ENCODE results near the gene RBM39.
A peak's percentile ranks its signal among the peaks of the same experiment; 100 is the strongest.
"Not testable (repeated sequence)": the region's sequence is repeated elsewhere in the genome, so short reads cannot be mapped to it uniquely, and the experiment has no call there.

RBM39 gene

DNA sequence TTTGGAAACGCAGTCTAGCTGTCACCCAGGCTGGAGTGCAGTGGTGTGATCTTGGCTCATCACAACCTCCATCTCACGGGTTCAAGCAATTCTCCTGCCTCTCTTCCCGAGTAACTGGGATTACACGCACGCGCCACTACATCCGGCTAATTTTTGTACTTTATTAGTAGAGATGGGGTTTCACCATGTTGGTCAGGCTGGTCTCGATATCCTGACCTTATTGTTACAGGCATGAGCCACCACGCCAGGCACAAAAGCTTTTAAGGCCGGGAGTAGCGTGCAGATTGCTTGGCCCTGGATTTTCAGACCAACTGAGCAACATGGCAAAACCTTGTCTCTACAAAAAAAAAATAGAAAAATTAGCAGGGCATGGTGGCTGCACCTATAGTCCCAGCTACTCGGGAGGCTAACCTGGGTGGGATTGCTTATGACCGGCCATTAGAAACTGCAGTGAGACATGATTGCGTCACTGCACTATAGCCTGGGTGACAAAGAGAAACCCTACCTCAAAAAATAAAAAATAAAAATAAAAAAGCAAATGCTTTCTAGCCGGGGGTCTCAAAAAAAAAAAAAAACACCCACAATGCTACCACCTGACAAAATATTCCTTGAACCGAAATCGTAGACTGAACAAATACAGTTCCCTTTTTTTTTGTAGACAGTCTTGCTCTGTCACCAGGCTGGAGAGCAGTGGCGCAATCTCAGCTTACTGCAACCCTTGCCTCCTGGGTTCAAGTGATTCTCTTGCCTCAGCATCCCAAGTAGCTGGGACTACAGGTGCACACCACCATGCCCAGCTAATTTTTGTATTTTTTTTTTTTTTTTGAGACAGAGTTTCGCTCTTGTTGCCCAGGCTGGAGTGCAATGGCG, 15.0 kb downstream of the RBM39 start:
- DNase-seq (ENCODE audit: low read depth): no peak

DNA sequence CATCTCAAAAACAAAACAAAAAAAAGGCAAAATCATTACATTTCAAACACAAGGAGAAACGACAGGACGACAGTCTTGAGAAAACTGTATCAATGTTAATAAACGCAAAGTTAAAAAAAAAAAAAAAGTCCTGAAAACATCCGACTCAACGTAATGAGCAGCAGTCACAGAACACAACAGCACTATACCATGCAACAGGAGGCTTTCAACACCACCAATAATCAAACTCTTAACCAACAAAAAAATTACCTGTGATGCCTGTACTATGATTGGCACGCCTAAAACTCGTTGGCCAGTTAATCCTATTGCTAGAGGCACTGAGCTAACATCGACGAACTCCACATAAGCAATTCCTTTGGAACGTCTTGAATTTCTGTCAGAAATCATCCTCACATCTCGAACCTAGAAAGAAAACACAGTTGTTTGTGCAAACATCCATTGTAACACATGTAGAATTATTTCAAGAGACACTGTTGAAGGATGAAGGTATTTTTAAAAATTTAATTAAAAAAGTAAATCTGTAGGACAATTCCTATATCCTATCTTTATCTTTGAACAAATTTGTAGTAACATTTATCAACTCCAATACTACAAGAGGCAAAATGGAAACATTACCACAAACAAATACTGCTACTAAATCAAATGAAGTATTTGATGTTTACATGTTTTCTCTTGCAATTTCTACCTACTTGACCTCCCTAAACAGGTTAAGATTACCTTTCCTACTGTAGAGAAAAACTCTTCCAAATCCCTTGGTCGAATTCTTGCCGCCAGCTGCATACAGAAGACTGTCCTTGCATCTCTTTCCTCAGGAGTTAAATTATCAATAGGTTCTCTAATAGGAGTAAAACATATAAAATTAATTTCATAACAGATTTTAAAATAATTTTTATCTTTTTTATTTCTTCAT, 17.5 kb downstream of the RBM39 start:
- no peak for DNase-seq (ENCODE audit: low read depth)

DNA sequence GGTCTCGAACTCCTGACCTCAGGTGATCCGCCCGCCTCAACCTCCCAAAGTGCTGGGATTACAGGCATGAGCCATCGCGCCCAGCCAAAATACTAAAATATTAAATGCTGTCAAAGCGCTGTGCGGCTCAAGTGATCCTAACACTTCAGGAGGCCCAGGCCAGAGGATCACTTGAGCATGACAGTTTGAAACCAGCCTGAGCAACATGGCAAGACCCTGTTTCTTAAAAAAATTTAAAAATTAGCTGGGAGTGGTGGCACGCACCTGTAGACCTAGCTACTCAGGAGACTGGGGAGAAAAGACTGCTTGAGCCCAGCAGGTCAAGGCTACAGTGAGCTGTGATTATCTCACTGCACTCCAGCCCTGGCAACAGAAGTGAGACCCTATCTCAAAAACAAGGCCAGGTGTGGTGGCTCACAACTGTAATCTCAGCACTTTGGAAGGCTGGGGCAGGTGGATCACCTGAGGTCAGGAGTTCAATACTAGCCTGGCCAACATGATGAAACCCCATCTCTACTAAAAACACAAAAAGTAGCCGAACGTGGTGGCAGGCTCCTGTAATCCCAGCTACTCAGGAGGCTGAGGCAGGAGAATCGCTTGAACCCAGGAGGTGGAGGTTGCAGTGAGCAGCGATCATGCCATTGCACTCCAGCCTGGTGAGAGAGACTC, 18.3 kb downstream of the RBM39 start:
- not testable (repeated sequence) for DNase-seq (ENCODE audit: low read depth)

DNA sequence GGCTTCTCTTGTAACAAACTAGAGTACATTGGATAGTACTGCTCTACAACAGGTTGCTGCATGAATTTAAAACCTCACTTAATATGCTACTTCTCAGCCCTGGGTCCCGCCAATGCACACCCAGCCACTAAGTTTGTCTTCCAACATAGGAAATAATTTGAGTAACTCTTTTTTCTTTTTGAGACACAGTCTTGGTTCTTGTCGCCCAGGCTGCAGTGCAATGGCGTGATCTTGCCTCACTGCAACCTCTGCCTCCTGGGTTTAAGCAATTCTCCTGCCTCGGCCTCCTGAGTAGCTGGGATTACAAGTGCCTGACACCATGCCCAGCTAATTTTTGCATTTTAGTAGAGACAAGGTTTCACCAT, 18.8 kb downstream of the RBM39 start:
- DNase-seq (ENCODE audit: low read depth): not testable (repeated sequence)

DNA sequence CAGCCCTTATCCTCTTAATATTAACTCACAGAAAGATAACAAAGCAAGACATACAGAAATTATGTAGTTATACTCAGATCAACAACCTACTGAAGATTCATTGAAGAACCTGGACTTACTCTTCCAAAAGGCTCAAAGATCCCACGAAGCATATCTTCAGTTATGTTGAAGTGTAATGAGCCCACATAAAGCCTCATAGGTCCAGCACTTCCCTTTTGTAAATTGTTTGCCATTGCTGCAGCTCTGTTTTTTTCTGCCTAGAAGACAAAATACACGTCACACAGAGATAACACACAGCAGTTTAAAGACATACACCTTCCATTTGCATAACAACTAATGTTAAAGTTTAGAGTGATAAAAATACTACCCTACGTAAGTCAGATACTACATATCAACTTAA, 20.4 kb downstream of the RBM39 start:
- DNase-seq (ENCODE audit: low read depth): no peak

DNA sequence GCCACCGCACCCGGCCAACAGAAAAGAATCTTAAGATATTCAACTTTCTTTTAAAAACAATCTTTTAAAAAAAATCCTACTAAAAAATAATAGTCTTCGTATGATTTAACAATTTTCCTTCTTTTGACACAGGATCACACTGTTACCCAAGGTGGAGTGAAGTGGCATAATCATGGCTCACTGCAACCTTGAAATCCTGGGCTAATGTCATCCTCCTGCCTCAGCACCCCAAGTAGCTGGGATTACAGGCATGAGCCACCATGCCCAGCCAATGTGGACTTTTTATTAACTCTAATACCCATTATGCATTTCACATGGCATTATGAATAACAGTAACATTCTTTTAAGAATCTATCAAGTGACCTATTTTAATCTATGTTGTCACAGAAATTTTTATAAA, 20.8 kb downstream of the RBM39 start:
- no peak for DNase-seq (ENCODE audit: low read depth)

DNA sequence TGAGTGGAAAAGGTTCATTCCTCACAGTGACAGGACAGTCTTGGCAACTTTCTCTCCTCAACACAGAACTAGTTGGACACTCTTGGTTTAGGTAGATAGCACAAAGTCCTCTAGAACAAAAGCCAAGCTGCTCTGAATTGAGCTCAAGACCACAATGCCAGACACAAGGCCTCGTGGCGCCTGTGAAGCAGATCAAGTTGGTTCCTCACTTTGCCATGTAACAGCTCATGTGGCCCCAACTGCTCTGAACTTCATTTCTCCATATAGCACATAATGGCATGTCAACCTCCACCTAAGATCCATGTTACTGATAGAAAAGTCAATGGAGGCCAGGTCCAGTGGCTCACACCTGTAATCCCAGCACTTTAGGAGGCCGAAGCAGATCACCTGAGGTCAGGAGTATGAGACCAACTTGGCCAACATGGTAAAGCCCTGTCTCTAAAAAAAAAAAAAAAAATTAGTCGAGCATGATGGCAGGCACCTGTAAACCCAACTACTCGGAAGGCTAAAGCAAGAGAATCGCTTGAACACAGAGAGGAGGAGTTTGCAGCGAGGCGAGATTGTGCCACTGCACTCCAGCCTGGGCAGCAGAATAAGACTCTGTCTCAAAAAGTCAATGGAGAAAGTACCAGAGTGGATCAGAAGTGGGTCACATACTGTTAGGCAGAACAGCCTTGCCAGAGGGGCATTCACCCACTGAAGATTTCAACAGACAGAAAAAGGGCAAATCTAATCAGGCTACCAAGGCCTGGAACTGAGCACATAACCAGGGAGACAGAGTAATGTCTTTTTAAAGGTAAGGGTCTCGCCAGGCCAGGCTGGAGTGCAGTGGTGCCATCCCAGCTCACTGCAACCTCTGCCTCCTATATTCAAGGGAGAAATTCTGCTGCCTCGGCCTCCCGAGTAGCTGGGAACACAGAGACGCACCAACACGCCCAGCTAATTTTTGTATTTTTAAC, 21.6 kb downstream of the RBM39 start:
- DNase-seq (ENCODE audit: low read depth): no peak

DNA sequence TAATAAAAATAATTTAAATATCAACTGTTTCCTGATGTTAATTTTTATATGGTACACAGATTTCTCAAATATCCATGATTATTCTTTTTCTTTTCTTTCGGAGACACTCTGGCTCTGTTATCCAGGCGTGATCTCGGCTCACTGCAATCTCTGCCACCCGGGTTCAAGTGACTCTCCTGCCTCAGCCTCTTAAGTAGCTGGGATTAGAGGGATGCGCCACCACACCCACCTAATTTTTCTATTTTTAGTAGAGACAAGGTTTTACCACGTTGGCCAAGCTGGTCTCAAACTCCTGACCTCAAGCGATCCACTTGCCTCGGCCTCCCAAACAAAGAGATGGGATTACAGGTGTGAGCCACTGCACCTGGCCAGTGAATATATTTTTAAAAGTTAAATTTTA, 22.3 kb downstream of the RBM39 start:
- no peak for DNase-seq (ENCODE audit: low read depth)

DNA sequence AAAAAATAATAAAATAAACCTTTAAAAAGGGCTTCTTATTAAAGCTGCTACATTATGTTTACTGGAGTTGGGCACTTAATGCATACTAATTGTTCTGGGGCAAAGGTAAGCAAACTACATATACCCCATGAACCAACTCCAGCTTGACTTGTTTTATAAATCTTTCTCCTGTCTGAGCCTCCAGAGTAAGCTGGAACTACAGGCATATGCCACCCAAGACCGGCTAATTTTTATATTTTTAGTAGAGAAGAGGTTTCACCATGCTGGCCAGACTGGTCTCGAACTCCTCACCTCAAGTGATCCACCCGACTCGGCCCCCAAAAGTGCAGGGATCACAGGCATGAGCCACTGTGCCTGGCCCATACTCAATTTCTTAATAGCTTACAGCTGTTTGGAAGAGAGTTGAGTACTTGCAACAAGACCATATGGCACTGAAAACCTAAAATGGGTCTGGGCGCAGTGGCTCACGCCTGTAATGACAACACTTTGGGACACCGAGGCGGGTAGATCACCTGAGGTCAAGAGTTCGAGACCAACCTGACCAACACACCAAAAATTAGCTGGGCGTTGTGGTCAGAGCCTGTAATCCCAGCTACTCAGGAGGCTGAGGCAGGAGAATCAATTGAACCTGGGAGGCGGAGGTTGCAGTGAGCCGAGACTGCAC, 23.0 kb downstream of the RBM39 start:
- DNase-seq (ENCODE audit: low read depth): no peak

DNA sequence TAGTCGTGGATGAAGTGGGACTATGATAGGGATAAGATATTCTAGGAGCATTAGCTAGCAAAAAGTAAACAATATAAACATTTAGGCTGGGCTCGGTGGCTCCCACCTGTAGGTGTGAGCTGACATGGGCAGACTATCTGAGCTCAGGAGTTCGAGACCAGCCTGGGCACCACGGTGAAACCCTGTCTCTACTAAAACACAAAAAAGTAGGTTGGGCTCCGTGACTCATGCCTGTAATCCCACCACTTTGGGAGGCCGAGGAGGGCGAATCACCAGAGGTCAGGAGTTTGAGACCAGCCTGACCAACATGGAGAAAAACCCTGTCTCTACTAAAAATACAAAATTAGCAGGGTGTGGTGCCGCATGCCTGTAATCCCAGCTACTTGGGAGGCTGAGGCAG, 23.7 kb downstream of the RBM39 start:
- not testable (repeated sequence) for DNase-seq (ENCODE audit: low read depth)

DNA sequence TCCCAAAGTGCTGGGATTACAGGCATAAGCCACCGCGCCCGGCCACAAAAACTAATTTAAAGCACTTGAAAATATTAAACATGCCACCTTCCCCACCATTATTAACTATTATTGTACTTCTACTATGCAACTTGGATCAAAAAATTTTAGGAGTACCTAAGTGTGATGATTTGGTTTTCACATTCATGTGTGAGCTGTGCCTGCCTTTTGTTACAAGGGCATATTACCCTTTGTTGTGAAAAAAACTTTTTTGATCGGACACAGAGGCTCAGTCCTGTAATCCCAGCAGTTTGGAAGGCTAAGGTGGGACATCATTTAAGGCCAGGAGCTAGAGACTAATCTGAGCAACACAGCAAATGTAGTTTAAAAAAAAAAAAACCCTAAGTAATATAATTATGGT, 25.7 kb downstream of the RBM39 start:
- DNase-seq (ENCODE audit: low read depth): no peak

DNA sequence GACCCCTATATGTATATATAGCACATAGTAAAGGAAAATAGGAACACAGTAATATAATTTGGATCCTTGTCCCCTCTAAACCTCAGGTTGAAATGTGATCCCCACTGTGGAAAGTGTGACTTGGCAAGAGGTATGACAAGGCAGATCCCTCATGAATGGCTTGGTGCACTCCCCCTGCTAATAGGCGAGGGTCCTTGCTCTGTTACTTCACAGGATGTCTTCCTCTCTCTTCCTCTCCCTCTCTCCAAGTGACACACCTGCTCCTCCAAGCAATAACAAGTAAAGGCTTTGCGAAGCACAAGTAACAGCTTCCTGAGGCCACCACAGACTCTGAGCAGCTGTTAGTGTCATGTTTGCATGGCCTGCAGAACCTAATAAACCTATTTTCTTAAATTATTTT, 26.4 kb downstream of the RBM39 start:
- DNase-seq (ENCODE audit: low read depth): no peak

DNA sequence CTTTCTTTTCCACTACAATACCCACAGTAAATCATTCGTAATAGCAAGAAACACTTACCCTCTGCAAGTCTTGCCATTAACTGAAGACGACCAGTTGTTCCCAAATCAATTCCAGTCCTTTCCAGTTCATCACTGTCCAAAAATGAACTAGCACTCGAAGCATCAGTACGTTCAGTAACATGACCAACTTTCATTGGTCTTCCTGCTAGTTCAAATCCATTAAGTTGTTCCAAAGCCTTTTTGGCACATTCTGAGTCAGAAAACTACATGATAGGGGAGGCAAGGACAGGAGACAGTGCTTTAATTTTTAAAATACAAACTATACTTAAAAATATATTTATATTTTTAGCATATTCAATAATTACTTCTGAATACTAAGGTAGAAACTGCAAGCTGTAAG, 27.9 kb downstream of the RBM39 start:
- no peak for DNase-seq (ENCODE audit: low read depth)

DNA sequence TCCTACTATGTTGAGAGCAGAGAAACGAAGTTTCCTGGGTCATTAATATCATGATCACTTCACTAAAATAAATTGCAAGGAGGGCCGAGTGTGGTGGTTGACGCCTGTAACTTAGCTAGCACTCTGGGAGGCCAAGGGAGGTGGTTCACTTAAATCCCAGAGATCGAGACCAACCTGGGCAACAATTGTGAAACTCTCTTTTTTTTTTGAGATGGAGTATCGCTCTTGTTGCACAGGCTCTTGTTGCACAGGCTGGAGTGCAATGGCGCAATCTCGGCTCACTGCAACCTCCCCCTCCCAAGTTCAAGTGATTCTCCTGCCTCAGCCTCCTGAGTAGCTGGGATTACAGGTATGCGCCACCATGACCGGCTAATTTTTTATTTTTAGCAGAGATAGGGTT, 28.9 kb downstream of the RBM39 start:
- peak; percentile 22 for DNase-seq (ENCODE audit: low read depth)

DNA sequence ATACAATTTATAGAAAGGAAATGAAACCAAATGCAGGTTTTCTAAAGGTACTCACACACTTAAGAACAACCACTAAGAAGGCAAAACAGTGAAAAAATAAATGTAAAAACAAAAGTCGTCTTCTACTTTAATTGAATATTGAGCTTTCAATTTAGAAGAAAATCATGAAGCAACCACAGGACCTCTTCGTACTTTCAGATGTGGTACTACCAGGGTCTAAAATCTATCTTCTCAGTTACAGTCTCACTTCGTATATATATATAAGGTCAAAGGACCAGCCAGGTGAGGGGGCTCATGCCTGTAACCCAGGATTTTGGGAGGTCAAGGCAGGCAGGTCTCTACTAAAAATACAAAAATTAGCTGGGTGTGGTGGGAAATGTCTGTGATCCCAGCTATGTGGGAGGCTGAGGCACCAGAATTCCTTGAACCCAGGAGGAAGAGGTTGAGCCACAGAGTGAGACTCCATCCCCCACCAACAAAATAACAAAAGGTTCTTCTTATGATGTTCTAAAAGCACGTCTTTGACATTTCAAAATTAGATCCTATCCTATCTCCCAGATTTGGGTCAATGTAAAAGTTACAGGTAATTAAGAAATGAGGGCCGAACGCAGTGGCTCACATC, 30.4 kb downstream of the RBM39 start:
- DNase-seq (ENCODE audit: low read depth): no peak

DNA sequence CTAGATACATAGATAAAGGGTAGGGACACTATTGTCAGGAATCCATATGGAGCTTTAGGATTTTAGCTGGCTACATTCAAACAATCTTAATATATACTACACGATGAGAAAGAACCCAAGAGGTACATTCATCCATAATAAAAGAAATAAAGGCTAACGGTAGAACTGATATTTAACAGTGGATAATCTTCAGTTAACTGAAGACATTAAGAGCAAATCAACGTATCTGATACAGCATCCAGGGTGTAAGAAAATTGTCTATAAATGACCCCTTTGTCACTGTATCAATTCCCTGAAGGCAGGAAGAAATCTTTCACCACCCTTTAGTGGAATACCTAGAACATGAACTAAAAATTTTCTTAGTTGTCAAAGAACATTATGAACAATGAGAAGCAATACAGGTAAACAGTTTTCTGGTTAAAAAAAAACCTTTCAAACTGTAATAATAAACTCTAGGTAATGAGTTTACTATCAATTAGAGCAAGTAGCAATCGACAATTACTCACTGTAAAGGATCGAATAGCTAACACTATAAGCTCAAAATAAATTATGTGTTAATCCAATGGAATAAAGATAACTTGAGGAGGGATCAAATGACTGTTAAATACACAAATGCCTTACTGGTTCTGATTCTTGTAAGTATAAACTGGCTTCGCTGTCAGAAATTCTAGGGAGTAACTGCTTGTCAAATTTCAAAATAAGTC, 31.0 kb downstream of the RBM39 start:
- no peak for DNase-seq (ENCODE audit: low read depth)

DNA sequence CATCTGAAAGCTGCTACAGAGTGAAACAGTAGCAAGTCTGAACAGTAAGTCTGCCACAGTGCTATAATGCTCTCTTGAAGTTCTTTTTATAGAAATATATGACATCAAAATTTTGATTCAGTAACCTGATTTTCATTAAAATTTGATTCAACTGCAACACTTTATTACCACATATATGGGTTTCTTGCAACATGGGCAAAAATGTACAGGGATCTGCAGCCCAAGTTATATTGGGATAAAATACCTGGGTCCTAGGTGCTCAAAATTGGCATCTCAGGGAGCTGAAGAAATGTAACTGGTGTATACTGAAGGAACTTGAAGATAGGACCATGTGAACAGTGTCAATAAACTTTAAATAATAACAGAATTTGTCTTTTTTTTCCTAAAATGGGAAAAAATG, 32.0 kb downstream of the RBM39 start:
- no peak for DNase-seq (ENCODE audit: low read depth)

DNA sequence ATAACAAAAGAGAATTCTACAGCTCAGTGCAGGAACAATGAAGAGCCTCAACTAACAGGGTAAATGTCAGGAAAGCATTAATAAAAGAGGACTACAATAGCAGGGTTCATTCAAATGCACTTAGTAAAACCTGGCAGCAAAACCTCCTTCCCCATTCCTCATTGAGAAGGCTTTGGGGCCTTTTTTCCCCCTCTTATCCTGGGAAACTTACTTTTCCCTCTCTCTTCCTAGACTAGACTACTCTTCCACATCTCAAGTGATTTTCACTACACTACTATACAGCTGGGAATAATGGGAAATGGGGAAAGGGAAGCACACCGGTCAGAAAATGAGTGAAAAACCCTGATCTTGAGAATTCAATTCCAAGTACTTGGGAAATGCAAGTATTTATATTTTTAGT, 32.8 kb downstream of the RBM39 start:
- DNase-seq (ENCODE audit: low read depth): no peak

DNA sequence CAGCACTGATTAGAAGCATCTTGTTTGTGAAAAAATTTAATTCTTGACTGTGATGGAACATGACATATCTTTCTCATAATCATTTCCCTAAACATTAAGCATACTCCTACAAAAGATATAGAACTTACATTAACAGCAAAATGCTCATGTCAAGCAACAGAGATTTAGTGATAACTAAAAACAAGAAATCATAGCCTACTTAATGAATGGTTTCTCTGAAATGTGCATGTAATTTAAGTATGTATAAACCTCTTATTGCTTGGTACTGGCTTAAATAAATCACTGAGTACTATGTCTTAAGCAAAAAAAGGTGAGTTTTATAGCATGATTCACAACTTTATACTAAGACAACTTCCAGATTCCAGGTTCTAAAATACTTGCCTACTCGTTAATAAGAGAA, 33.6 kb downstream of the RBM39 start:
- DNase-seq (ENCODE audit: low read depth): no peak

Measured in amniotic epithelial cell (primary cell).